Measurements from ENCODE around the gene FMNL2.

- no peak for TF ChIP-seq ATF2 (tag by site-specific recombination; IDR thresholded peaks at IDR 0.05; ENCODE audit: low read depth)
- TF ChIP-seq YY1 (tag by site-specific recombination; IDR thresholded peaks at IDR 0.05): no peak
Measured at GRCh38 chr2:152638590-152638989, 303.6 kb downstream of the FMNL2 start.

Data from HEK293 (cell line).